WTC11 (cell line): ENCODE data around the gene FTL. TPM values are rescaled to one million over a fixed set of nuclear protein-coding genes. Genes with fewer than 3 reads are reported as not detected.

Source experiments
- ATAC-seq: fragments of 200-7000 bp; cut with Tn5 transposase; 2 replicates; pipeline ENCODE4 v1.10.0; 2021; ENCODE audit warnings: mild to moderate bottlenecking, moderate library complexity
- CTCF ChIA-PET: fragments of 300-600 bp; sonication (Branson Sonifier 250); formaldehyde crosslinking; loops from one replicate; lab custom pipeline; 2021; ENCODE audit warnings: antibody characterized with exemption; lab: Charles Lee
- POLR2A ChIA-PET: fragments of 350-600 bp; sonication (Branson Sonifier 250); formaldehyde crosslinking; loops from one replicate; lab custom pipeline; 2021; ENCODE audit warnings: antibody characterized with exemption; lab: Charles Lee
- DNase-seq: peaks from one replicate; pipeline ENCODE4 v3.0.0; 2021; ENCODE audit warnings: low spot score
- H3K27ac Mint-ChIP-seq: 2 replicates; pipeline ENCODE4 v1.8.0; 2021; ENCODE audit warnings: mixed read lengths
- H3K27me3 Mint-ChIP-seq: 2 replicates; pipeline ENCODE4 v1.8.0; 2021; ENCODE audit warnings: low read depth, mild to moderate bottlenecking, moderate library complexity, mixed read lengths
- H3K36me3 Mint-ChIP-seq: 2 replicates; pipeline ENCODE4 v1.8.0; 2021; ENCODE audit warnings: mixed read lengths
- H3K4me1 Mint-ChIP-seq: 2 replicates; pipeline ENCODE4 v1.8.0; 2022; ENCODE audit warnings: mixed read lengths
- H3K4me3 Mint-ChIP-seq: 2 replicates; pipeline ENCODE4 v1.8.0; 2021; ENCODE audit warnings: mild to moderate bottlenecking, moderate library complexity, mixed read lengths
- H3K9me3 Mint-ChIP-seq: 2 replicates; pipeline ENCODE4 v1.8.0; 2021; ENCODE audit warnings: mixed read lengths
- AFF4 ChIP-seq: sonication (generic); formaldehyde crosslinking; IDR thresholded peaks from 2 replicates; pipeline ENCODE4 v1.8.1; 2023; ENCODE audit warnings: mild to moderate bottlenecking, missing genetic modification reagents, borderline replicate concordance
- ARID4B ChIP-seq: sonication (generic); formaldehyde crosslinking; IDR thresholded peaks from 2 replicates; pipeline ENCODE4 v1.8.0; 2023; ENCODE audit warnings: missing genetic modification reagents, mild to moderate bottlenecking, borderline replicate concordance
- ATF1 ChIP-seq: sonication (generic); formaldehyde crosslinking; IDR thresholded peaks from 2 replicates; pipeline ENCODE4 v1.8.1; 2023; ENCODE audit warnings: mild to moderate bottlenecking, moderate library complexity, missing genetic modification reagents
- ATF3 ChIP-seq: sonication (generic); formaldehyde crosslinking; conservative IDR thresholded peaks from 2 replicates; pipeline ENCODE4 v1.8.1; 2022; ENCODE audit warnings: mild to moderate bottlenecking, missing genetic modification reagents
- CBFB ChIP-seq: sonication (generic); formaldehyde crosslinking; IDR thresholded peaks from 2 replicates; pipeline ENCODE4 v1.8.1; 2022; ENCODE audit warnings: mild to moderate bottlenecking, low read depth, missing genetic modification reagents
- CDX4 ChIP-seq: fragments of 250-450 bp; sonication (Bioruptor Pico); IDR thresholded peaks from 2 replicates; pipeline ENCODE4 v1.9.0; 2021; ENCODE audit warnings: moderate library complexity, mild to moderate bottlenecking, inconsistent platforms, borderline replicate concordance
- E2F5 ChIP-seq: sonication (generic); formaldehyde crosslinking; IDR thresholded peaks from 2 replicates; pipeline ENCODE4 v1.8.1; 2022; ENCODE audit warnings: mild to moderate bottlenecking, moderate library complexity, missing genetic modification reagents
- FOXK1 ChIP-seq: sonication (generic); formaldehyde crosslinking; IDR thresholded peaks from 2 replicates; pipeline ENCODE4 v1.8.0; 2022; ENCODE audit warnings: mild to moderate bottlenecking, moderate library complexity, missing genetic modification reagents
- GRHL2 ChIP-seq: fragments of 250-450 bp; sonication (Bioruptor Pico); IDR thresholded peaks from 2 replicates; pipeline ENCODE4 v1.8.0; 2022; ENCODE audit warnings: mild to moderate bottlenecking, moderate library complexity; ENCODE audit not compliant: insufficient replicate concordance, severe bottlenecking
- NFE2L1 ChIP-seq: sonication (generic); formaldehyde crosslinking; IDR thresholded peaks from 2 replicates; pipeline ENCODE4 v1.8.1; 2023; ENCODE audit warnings: missing genetic modification reagents
- PRRX2 ChIP-seq: fragments of 250-450 bp; sonication (Bioruptor Pico); IDR thresholded peaks from 2 replicates; pipeline ENCODE4 v1.8.0; 2021; ENCODE audit warnings: mild to moderate bottlenecking
- STAT6 ChIP-seq: sonication (generic); formaldehyde crosslinking; conservative IDR thresholded peaks from 2 replicates; pipeline ENCODE4 v1.8.1; 2023; ENCODE audit warnings: mild to moderate bottlenecking, low read depth, missing genetic modification reagents, moderate library complexity
- TEAD4 ChIP-seq: sonication (generic); formaldehyde crosslinking; IDR thresholded peaks from 2 replicates; pipeline ENCODE4 v1.8.0; 2022; ENCODE audit warnings: mild to moderate bottlenecking, missing genetic modification reagents
- ZMAT4 ChIP-seq: fragments of 250-450 bp; sonication (Bioruptor Pico); IDR thresholded peaks from 2 replicates; pipeline ENCODE4 v1.9.0; 2021; ENCODE audit warnings: mild to moderate bottlenecking
- ZNF138 ChIP-seq: sonication (generic); formaldehyde crosslinking; conservative IDR thresholded peaks from 2 replicates; pipeline ENCODE4 v1.8.1; 2022; ENCODE audit warnings: mild to moderate bottlenecking, moderate library complexity, missing genetic modification reagents
- ZNF317 ChIP-seq: sonication (generic); formaldehyde crosslinking; IDR thresholded peaks from 2 replicates; pipeline ENCODE4 v1.8.1; 2023; ENCODE audit warnings: low read depth, mild to moderate bottlenecking, moderate library complexity, missing genetic modification reagents, borderline replicate concordance
- ZNF416 ChIP-seq: fragments of 250-450 bp; sonication (Bioruptor Pico); IDR thresholded peaks from 2 replicates; pipeline ENCODE4 v1.9.0; 2021; ENCODE audit warnings: mild to moderate bottlenecking, inconsistent platforms
- ZNF423 ChIP-seq: fragments of 250-450 bp; sonication (Bioruptor Pico); IDR thresholded peaks from 2 replicates; pipeline ENCODE4 v2.1.2; 2022; ENCODE audit warnings: mild to moderate bottlenecking, moderate library complexity
- total RNA-seq: library from RNA; stranded (reverse); gene quantifications from 3 replicates; pipeline ENCODE4 v1.2.3, GENCODE V29; 2021

FTL gene
- total RNA-seq, 1 experiment from 2014 or later, result 1,061 TPM

- Mint-ChIP-seq H3K9me3 (peaks cover 4% of the 10 kb centered on the region), H3K4me3 (no peak overlapping the region), H3K36me3 (peaks cover 52% of the 10 kb centered on the region), H3K27me3 (no peaks in the 10 kb centered on the region)
- ATAC-seq (no peak), DNase-seq (no peak)
- ChIA-PET CTCF (interaction anchor here (2.3 kb wide), 1 partner anchor 33 kb away, joined by 29 read pairs; no protein-coding TSS in a partner anchor), POLR2A (no interaction called here)
- no peak for TF ChIP-seq PRRX2 (CRISPR knock-in tag)
- TF ChIP-seq ATF3, result no peak
- no peak for TF ChIP-seq ZNF423 (CRISPR knock-in tag)
- TF ChIP-seq E2F5 (CRISPR knock-in tag), result no peak
- no peak for TF ChIP-seq ZNF138
- no peak for TF ChIP-seq ZNF317
- no peak for TF ChIP-seq TEAD4 (CRISPR knock-in tag)
- TF ChIP-seq ARID4B (CRISPR knock-in tag), result no peak
- TF ChIP-seq GRHL2 (CRISPR knock-in tag), result no peak
- TF ChIP-seq, all 79 proteins: peak for 0
- Mint-ChIP-seq H3K4me1 (peaks cover 26% of the 10 kb centered on the region), H3K27ac (no peak overlapping the region)
Observed at GRCh38 chr19:48968813-48969218, 3.7 kb downstream of the FTL start.

GRCh38 chr19:48969276-48970138 is 4.4 kb downstream of the FTL start:
- ATAC-seq (peak; percentile 8), DNase-seq (no peak)
- Mint-ChIP-seq H3K4me3 (no peak overlapping the region), H3K27ac (no peak overlapping the region), H3K9me3 (peaks cover 4% of the 10 kb centered on the region), H3K36me3 (peaks cover 58% of the 10 kb centered on the region), H3K4me1 (peaks cover 20% of the 10 kb centered on the region), H3K27me3 (no peaks in the 10 kb centered on the region)
- ChIA-PET POLR2A (interaction anchor here (0.6 to 1.2 kb wide), 2 partner anchors 125 to 127 kb away, joined by 3 to 4 read pairs; no protein-coding TSS in a partner anchor), CTCF (interaction anchor here (0.6 to 2.6 kb wide), 17 partner anchors 8 to 347 kb away, joined by 3 to 60 read pairs (median 14); partner anchors contain the start of genes BAX, DHDH, GYS1 and RUVBL2)
- TF ChIP-seq FOXK1 (CRISPR knock-in tag) (no peak), AFF4 (no peak), CBFB (CRISPR knock-in tag) (no peak), GRHL2 (CRISPR knock-in tag) (no peak), NFE2L1 (CRISPR knock-in tag) (no peak), CDX4 (no peak), ZMAT4 (no peak), STAT6 (CRISPR knock-in tag) (no peak), ZNF416 (CRISPR knock-in tag) (no peak), ATF1 (CRISPR knock-in tag) (no peak)
